GM18508 (cell line): ENCODE results near the gene MEIKIN.
"Not testable (repeated sequence)": the region's sequence is repeated elsewhere in the genome, so short reads cannot be mapped to it uniquely, and the experiment has no call there.

Experiments
- ATAC-seq: cut with Tn5 transposase; IDR thresholded peaks from one replicate; pipeline ENCODE4 v1.9.1; 2021; ENCODE audit warnings: moderate number of reproducible peaks; ENCODE audit not compliant: insufficient read depth, unreplicated experiment

MEIKIN gene

GRCh38 chr5:131778141-131778540 lies 167.3 kb downstream of the MEIKIN start:
- not testable (repeated sequence) for ATAC-seq

DNA sequence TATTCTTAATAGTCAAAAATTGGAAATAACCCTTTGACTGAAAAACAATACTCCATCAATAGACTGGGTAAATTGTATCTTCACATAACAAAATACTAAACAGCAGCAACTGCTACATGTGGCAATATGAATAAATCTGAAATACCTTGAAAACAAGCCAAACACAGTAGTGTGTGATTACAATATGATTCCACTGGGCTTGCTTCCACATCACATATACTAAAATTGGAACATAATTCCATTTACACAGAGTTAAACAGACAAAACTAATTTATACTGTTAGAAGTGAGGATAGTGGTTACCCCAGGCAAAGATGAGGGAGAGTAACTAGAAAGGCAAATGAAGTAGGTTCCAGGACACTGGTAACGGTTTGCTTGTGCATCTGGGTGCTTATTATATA lies 169.0 kb downstream of the MEIKIN start:
- no peak for ATAC-seq

DNA sequence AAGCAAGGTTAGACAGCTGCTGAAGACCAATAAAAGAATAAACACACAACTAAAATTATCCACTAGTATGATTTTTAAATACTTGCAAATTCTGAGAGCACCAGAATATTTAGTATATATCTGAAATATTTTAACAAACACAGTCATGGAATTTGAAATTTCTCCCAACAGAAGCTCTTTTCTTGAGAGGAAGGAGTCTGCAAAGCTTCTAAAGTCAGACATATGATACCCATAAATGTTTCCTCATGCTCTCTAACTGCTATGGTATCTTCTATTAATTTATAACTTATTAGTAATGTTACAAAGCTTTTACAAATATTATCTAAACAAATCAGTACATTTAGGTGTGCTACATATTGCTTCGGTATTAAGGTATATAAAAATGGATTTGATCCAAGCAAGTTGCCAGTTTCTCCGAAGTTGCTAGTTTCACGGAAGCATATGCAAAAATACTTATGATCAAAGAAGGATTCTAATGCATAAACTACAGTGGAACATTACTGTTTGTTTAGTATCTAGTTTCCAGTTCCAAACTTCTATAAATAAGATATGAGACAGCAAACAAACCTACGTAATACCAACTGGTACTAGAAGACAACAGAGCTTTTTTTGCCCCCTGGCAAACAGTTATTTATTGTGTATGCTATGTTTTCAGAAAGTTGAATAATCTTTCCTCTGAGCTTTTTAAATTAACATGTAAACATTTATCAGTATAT lies 170.7 kb downstream of the MEIKIN start:
- ATAC-seq: no peak

DNA sequence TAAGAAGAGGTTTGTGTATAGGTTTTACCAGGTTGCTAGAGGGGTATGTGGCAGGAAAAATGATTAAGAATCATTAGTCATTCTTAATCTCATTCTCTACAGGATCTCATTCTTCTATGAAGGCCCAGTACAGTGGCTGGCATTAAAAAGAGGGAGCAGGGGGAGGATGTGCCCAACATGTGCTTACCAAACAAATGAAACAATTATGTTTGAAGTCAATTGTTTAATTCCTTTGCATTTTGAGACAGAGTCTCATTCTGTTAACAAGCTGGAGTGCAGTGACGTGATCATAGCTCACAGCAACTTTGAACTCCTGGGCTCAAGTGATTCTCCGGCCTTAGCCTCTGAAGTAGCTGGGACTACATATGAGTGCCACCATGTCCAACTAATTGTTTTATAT lies 171.7 kb downstream of the MEIKIN start:
- no peak for ATAC-seq

DNA sequence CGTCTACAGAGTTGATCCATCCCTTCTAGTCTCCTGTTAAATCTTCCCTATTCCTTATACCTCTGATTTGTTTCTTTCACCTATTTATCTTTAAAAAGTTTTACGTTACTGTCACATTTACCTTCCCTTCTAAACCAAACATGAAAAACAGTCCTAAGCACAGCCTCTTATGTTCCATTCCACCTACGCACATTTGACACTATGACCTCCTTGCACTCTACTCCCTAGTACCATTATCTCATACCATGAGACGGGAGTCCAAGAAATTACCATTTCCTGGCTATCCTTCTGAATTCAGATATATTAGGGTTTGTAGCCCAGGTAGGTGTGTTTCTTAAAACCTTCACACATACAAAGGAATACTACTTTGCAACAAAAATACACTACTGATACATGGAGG lies 173.8 kb downstream of the MEIKIN start:
- no peak for ATAC-seq

GRCh38 chr5:131769961-131770360 lies 175.5 kb downstream of the MEIKIN start:
- no peak for ATAC-seq

- ATAC-seq: no peak
Measured at GRCh38 chr5:131769336-131769735, 176.1 kb downstream of the MEIKIN start.

- ATAC-seq: no peak
Measured at GRCh38 chr5:131767891-131768290, 177.6 kb downstream of the MEIKIN start.

DNA sequence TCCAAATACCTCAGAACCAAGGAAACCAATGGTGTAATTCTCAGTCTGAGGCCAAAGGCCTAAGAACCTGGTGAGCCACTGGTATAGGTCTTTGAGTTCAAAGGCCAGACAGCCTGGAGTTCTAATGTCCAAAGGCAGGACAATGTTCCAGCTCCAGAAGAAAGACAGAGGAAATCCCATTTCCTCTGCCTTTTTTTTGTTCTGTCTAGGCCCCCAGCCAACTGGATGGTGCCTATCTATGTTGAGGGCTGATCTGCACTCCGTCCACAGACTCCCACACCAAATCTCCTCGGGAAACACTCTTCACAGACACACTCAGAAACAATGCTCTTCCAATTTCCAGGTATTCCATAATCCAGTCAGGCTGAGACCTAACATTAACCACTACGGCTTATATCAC lies 178.8 kb downstream of the MEIKIN start:
- ATAC-seq: no peak

GRCh38 chr5:131765261-131765660 lies 180.2 kb downstream of the MEIKIN start:
- no peak for ATAC-seq

DNA sequence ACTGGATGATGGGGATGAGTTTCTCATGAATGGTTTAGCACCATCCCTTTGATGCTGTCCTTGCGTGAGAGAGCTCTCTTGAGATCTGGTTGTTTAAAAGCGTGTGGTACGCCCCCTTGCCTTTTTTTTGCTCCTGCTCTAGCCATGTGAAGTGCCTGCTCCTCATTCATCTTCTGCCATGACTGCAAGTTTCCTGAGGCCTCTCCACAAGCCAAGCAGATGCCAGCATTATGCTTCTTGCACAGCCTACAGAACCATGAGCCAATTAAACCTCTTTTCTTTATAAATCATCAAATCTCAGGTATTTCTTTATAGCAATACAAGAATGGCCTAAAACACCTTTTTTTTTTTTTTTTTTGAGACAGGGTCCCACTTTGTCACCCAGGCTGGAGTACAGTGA lies 181.5 kb downstream of the MEIKIN start:
- no peak for ATAC-seq

DNA sequence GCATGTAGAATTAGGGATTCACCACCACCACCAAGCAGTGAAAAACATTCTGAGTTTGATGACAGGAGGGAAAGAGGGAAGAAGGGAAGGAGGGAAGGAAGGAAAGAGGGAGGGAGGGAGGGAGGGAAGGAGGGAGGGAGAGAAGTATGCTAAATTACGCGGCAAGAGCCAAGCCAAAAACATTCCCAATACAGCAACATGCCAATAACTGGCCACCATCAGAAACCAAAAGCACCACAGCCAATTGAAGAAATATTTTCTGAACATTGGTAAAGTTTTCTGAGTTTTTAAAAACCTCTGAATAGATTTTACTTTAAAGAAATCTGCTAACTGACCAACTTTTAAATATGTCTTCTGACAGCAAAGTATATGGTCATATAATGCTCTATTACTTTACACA lies 184.7 kb downstream of the MEIKIN start:
- ATAC-seq: no peak

DNA sequence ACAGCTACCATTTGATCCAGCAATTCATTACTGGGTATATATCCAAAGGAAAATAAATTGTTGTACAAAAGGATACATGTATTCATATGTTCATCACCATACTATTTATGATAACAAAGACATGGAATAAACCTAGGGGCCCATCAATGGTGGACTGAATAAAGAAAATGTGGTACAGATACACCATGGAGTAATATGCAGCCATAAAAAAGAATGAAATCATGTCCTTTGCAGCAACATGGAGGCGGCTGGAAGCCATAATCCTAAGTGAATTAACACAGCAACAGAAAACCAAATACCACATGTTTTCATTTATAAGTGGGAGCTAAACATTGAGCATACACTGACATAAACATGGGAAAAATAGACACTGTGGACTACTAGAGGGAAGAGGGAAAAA lies 185.8 kb downstream of the MEIKIN start:
- ATAC-seq: no peak

DNA sequence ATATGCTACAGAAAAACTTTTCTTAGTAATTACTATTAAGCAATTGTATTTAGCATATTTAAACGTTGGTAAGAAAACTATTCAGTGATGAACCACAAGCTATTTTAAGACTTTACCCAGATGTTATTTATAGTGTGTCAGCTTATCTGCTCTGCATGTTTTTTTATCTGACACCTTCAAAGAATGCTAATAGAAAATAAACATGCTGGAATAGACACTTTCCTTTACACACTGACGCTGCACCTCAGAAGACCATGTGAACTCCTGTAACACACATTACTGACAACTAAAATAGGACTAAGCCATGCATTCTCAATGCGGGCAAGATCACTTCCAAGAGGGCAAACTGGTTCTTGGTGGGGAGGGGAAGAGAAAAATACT lies 187.0 kb downstream of the MEIKIN start:
- ATAC-seq: no peak

DNA sequence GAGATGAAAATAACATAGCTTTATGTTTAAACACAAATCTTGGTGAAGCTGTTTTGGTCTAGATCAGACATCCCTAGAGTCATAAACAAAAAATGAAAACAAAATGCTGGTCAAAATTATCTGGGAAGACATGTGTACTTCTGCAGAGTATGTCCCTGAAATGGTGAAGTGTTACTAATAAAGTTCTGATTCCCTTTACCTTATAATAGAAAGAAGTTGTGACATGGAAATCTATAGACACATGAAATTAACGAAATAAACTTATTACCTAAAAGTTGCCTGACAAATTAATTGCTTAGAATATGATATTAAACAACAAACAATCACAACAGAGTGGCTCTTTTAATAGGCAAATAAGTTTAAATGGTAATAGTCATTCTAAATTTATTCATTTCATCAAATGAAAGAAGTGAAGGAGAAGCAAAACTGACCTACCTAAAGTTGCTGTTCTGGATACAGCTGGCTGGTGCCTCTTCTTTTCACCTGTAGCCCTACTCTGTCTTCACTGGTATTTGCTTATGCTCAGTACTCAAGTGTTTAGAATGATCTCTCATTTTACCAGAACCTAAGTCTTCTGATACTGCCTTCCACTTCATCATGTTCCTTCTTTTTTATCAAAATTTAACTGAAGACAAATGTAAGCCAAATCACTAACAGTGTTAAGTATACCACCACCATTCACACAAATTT lies 187.5 kb downstream of the MEIKIN start:
- ATAC-seq: no peak
